HG03025 (cell line): ENCODE data around the gene COL6A2.
"Not testable (repeated sequence)": the region's sequence is repeated elsewhere in the genome, so short reads cannot be mapped to it uniquely, and the experiment has no call there.

Experiments used
- ATAC-seq: cut with Tn5 transposase; IDR thresholded peaks from one replicate; pipeline ENCODE4 v1.9.1; 2021; ENCODE audit warnings: mild to moderate bottlenecking, moderate library complexity; ENCODE audit not compliant: unreplicated experiment, low FRiP score

COL6A2 gene

GRCh38 chr21:46092811-46093667 lies 4.9 kb upstream of the COL6A2 start:
- ATAC-seq = no peak

GRCh38 chr21:46093668-46094400 lies 4.1 kb upstream of the COL6A2 start:
- ATAC-seq = no peak

- no peak for ATAC-seq
Observed at GRCh38 chr21:46094401-46095082, 3.4 kb upstream of the COL6A2 start.

DNA sequence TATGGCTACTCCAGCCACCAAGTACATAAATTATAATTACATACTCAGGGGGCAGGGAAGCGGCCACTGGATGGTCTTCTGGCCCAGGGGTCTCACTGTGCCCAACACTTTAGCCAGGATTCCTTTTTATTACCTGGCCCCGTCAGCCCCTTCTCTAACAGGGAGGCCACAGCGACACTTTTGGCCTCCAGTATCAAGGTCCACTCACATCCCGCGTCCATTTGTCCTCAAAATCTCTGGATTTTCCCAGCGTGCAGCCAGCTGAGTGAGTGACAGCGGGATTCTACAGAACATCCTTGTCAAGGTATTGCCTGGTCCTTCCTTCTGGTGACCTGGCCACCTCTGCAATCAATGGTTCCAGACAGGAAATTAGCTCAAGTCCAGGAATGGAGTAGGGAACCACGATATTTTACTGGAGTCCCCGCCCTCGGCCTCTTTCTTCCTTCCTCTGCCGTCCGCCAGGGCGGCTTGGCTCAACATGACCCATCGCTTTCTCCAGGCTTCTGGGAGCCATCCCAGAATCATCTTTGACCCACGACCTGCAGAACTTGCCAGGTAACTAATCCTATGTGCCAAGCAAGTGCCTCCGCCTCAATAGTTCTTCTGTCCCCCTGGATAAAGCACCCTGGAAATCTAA lies 2.7 kb upstream of the COL6A2 start:
- ATAC-seq = no peak

- no peak for ATAC-seq
Observed at GRCh38 chr21:46095814-46096595, 1.9 kb upstream of the COL6A2 start.

GRCh38 chr21:46096596-46097335 lies 1.1 kb upstream of the COL6A2 start:
- ATAC-seq = no peak

DNA sequence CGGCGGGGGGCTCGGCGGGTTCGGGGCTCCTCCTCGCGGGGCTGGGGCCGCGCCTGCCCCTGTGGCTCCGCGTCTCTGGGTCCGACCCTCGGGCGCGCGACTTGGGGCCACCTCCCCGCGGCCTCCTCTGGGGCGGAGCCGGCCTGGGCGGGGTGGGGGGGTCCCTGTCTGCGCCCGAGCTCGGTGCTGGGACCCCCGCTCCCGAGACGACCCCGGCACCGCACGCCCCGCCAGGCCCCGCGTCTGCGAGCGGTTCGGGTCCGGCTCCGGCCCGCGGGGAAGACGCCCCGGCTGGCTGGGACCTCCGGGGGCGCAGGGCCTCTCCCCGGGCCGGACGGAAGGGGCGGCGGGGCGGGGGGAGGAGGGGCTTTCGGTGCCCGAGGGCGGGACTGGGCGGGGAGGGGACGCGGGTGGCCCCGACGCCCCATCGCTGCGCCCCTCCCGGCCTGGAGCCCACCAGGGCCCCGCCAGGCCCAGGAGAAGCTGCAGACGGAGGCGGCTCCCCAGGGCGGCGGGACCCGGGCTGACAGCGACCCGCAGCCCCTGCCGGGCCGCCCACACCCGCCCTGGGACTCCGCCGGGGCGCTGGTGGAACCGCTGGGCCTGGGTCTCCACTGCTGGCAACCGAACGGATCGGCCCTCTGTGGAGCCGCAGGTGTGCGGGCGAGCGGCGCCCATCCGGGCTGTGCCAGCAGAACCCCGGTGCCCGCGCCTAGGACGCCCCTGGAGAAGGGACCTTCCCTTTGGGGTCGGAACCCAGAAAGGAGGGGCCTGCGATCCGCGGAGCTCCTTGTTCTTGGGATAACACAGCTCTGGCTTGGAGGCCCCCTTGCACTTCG lies 610 bp downstream of the COL6A2 start:
- no peak for ATAC-seq

GRCh38 chr21:46099476-46099875 lies 1.6 kb downstream of the COL6A2 start:
- no peak for ATAC-seq

DNA sequence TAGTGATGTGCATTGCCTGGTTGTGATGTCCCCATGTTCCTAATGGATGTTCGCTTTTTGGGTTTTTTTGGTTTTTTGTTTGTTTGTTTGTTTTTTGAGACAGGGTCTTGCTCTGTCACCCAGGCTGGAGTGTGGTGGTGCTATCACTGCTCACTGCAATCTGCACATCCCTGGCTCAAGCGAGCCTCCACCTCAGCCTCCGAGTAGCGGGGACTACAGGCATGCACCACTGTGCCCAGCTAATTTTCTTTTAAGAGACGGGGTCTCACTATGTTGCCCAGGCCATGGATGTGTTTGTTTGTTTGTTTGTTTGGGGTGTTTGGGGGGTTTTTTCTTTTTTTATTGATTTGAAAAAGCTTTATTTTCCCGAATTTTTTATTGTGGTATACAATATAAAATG lies 2.1 kb downstream of the COL6A2 start:
- ATAC-seq = no peak

DNA sequence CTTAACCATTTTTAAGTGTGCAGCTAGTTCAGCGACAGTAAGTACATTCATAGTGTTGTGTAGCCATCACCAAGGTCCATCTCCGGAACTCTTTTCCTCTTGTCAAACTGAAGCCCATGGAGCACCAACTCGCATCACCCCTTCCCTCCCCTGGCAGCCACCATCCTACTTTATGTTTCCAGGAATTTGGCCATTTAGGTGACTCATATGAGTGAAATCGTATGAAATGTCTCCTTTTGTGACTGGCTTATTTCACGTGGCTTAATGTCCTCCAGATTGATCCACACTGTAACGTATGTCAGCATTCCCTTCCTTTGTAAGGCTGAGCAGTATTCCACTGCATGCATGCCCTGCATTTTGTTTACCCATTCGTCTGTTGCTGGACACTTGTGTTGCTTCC lies 2.5 kb downstream of the COL6A2 start:
- no peak for ATAC-seq

DNA sequence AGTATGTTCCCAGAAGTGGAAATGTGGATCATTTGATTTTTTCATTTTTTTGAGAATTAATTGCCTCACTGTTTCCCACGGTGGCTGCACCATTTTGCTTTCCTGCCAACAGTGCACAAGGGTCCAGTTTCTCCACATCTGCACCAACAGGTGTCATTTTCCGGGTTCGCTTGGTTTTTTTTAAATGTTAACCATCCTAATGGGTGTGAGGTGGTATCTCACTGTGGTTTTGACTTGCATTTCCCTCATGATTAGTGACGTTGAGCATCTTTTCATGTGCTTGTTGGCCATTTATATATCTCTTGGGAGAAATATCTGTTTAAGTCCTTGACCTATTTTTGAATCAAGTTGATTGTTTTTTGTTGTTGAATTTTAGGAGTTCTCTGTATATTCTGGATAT lies 3.0 kb downstream of the COL6A2 start:
- no peak for ATAC-seq

DNA sequence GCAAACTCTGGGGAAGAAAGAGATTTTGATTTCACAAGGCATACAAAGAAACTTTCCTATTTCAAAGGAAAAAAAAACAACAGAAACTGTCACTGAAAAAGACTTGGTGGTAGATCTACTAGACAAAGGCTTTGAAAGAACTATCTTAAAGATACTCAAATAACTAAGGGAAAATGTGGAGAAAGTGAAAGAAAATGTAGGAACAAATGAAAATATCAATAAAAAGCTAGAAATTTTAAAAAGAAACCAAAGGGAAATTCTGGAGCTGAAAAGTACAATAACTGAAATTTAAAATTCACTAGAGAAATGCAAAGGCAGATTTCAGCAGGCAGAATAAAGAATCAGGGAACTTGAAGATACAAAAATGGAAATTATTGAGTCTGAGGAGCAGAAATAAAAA lies 6.2 kb downstream of the COL6A2 start:
- no peak for ATAC-seq

- not testable (repeated sequence) for ATAC-seq
Observed at GRCh38 chr21:46107376-46107775, 9.5 kb downstream of the COL6A2 start.

DNA sequence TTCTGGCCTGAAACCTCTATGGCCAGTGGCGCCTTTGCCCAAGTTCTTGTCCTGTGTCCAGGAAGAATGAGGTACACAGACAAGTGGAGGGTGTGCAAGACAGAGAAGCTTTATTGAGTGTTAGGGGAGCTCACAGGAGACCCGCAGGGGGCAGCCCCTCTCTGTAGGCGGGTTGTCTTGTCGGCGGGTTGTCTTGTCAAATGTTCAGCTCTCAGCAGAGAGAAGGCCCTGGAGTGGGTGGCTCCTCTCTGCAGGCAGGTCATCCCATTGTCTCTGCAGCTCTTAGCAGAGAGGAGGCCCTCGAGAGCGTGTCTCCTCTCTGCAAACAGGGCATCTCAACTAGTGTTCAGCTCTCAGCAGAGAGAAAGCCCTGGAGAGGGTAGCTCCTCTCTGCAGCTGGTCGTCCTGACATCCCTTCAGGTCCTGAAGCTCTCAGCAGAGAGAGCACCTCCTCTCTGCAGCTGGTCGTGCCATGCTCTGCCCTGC lies 11.0 kb downstream of the COL6A2 start:
- no peak for ATAC-seq

- no peak for ATAC-seq
Observed at GRCh38 chr21:46109313-46110221, 11.7 kb downstream of the COL6A2 start.

GRCh38 chr21:46110499-46111192 lies 12.7 kb downstream of the COL6A2 start:
- ATAC-seq = no peak

- ATAC-seq = no peak
Observed at GRCh38 chr21:46111193-46111571, 13.3 kb downstream of the COL6A2 start.
